Lung (tissue), 12 donors: ENCODE data around the gene C12orf75. TPM values are rescaled to one million over a fixed set of nuclear protein-coding genes. Genes with fewer than 3 reads are reported as not detected.

Experiments
- ATAC-seq: fragments of 200-7000 bp; cut with Tn5 transposase; one replicate; pipeline ENCODE4 v1.9.1; 2020; ENCODE audit warnings: moderate number of reproducible peaks; ENCODE audit not compliant: insufficient read depth, low FRiP score
- DNase-seq, 3 donors: peaks; one replicate each; pipeline ENCODE4 v3.0.0-alpha.2; 2013 to 2017
- H3K27ac ChIP-seq, 2 donors: one replicate each; pipeline ENCODE4 v1.5.1; 2013; ENCODE audit warnings: mild to moderate bottlenecking in 2 of 2, moderate library complexity in 2 of 2, control low read depth in 1 of 2, inconsistent platforms in 1 of 2, low read depth in 1 of 2, low read length in 1 of 2
- H3K27me3 ChIP-seq, 3 donors: one replicate each; pipeline ENCODE4 v1.5.1; 2013; ENCODE audit warnings: low read length in 2 of 3; ENCODE audit not compliant: control insufficient read depth in 3 of 3, insufficient read depth in 3 of 3
- H3K36me3 ChIP-seq, 4 donors: one replicate each; pipeline ENCODE4 v1.5.1; 2013; ENCODE audit warnings: low read length in 4 of 4, mild to moderate bottlenecking in 1 of 4, moderate library complexity in 1 of 4; ENCODE audit not compliant: control insufficient read depth in 4 of 4, insufficient read depth in 4 of 4
- H3K4me1 ChIP-seq, 5 donors: one replicate each; pipeline ENCODE4 v1.5.1; 2013; ENCODE audit warnings: low read length in 5 of 5, mild to moderate bottlenecking in 2 of 5, moderate library complexity in 1 of 5; ENCODE audit not compliant: control insufficient read depth in 5 of 5, insufficient read depth in 5 of 5
- H3K4me3 ChIP-seq: one replicate; pipeline ENCODE4 v1.5.1; 2013; ENCODE audit warnings: mild to moderate bottlenecking, control low read depth, moderate library complexity
- H3K9ac ChIP-seq, 2 donors: one replicate each; pipeline ENCODE4 v1.5.1; 2013; ENCODE audit warnings: low read length in 2 of 2, control low read depth in 1 of 2; ENCODE audit not compliant: insufficient read depth in 1 of 2
- H3K9me3 ChIP-seq, 4 donors: one replicate each; pipeline ENCODE4 v1.5.1; 2013; ENCODE audit warnings: low read length in 3 of 4, mild to moderate bottlenecking in 1 of 4, moderate library complexity in 1 of 4; ENCODE audit not compliant: control insufficient read depth in 4 of 4, insufficient read depth in 3 of 4
- CTCF ChIP-seq: IDR thresholded peaks from 2 replicates; pipeline ENCODE4 v1.5.1; 2012; ENCODE audit warnings: mild to moderate bottlenecking; ENCODE audit errors: control extremely low read depth, extremely low read depth
- WGBS, 2 donors: extraction: QIAGEN DNeasy Blood & Tissue Kit; methylation state at CpG; one replicate each; pipeline ENCODE4 v1.1.7; 2013; 5-methylcytosine and 5-hydroxymethylcytosine counted together
- polyA plus RNA-seq, 2 donors: library from polyadenylated mRNA; stranded (reverse); fragments of 200-250 nt; gene quantifications; one replicate each; pipeline ENCODE4 v1.2.1, GENCODE V29; 2013
- total RNA-seq, 2 donors: library from RNA; depleted of rRNA in 1 of 2; stranded (reverse); fragments of >200 nt in 1 of 2; gene quantifications; one replicate each; pipeline ENCODE4 v1.2.1, GENCODE V29; 2014 to 2021
- donor health status: control.
- donor health status: control.
- donor health status: Bipolar disorder and iron deficiency.
- donor health status: healthy.
- donor health status: DM: yes; HTN: yes; CAD: no.

Gene C12orf75
- total and polyA plus RNA-seq, 4 donors: 7.0 to 26.7 (median 17.2) TPM

DNA sequence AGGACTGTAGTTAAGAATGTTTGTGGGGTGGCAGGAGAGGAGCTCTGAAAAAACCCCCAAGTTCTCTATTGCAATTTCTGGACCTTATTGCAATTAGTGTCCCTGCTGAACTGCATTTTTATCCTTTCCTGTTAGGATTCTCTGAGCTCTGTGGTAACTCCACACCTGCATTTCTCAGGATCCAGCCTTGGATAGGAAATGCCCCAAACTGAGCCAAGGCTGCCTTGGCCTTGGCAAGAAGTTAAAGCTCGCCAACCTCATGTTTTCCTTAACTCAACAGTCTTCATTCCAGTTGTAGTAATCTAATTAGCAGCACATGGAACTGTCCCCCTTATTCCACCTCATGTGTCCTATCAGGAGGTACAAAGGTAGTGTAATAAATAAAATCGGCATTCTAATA is 66.5 kb downstream of the C12orf75 start:
- WGBS, 2 donors: 96 to 97% methylated on average over 2 of the region's 2 CpGs
- no peaks in the 10 kb centered on the region for H3K36me3 ChIP-seq
- ATAC-seq (no peak), DNase-seq (no peak)
- no peak overlapping the region for H3K9ac ChIP-seq
- H3K27me3 ChIP-seq: no peaks in the 10 kb centered on the region
- no peak for TF ChIP-seq CTCF
- H3K4me1 ChIP-seq: peaks cover 0 to 7% (median 0%) of the 10 kb centered on the region in 5 donors
- no peak overlapping the region for H3K27ac ChIP-seq
- H3K9me3 ChIP-seq: no peaks in the 10 kb centered on the region
- no peak overlapping the region for H3K4me3 ChIP-seq

DNA sequence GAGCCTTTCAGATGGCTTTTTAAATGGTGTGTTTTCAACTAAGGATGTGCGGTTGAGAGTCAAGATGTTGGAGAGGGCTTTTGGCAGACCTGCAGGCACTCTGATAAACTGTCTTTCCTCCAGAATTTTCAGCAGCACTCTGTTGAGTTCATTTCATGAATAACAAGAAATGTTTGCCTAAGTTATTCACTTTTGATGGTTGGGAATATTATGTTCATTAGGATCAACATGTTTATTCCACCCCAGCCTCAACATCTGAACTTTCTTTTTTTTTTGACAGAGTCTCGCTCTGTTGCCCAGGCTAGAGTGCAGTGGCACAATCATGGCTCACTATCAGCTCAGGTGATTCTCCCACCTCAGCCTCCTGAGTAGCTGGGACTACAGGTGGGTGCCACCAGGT is 68.4 kb downstream of the C12orf75 start:
- WGBS, 2 donors: 89 to 97% methylated on average over 2 of the region's 2 CpGs
- Histone ChIP-seq H3K9me3 (no peaks in the 10 kb centered on the region), H3K4me3 (no peak overlapping the region), H3K9ac (no peak overlapping the region), H3K27ac (no peak overlapping the region), H3K27me3 (no peaks in the 10 kb centered on the region), H3K36me3 (no peaks in the 10 kb centered on the region), H3K4me1 (peaks cover 0 to under 1% (median 0%) of the 10 kb centered on the region in 5 donors)
- ATAC-seq (no peak), DNase-seq (no peak)
- TF ChIP-seq CTCF: no peak

- Histone ChIP-seq H3K27me3 (no peaks in the 10 kb centered on the region), H3K36me3 (no peaks in the 10 kb centered on the region), H3K9me3 (no peaks in the 10 kb centered on the region), H3K4me3 (no peak overlapping the region), H3K27ac (no peak overlapping the region), H3K9ac (no peak overlapping the region), H3K4me1 (no peaks in the 10 kb centered on the region)
- ATAC-seq (no peak), DNase-seq (no peak)
- 89 to 94% methylated on average over 7 of the region's 7 CpGs for WGBS, 2 donors
- TF ChIP-seq CTCF: no peak
Measured at GRCh38 chr12:105399428-105400081, 69.1 kb downstream of the C12orf75 start.

- Histone ChIP-seq H3K9ac (no peak overlapping the region), H3K27ac (no peak overlapping the region), H3K27me3 (no peaks in the 10 kb centered on the region), H3K36me3 (no peaks in the 10 kb centered on the region), H3K9me3 (no peaks in the 10 kb centered on the region), H3K4me3 (no peak overlapping the region), H3K4me1 (no peaks in the 10 kb centered on the region)
- TF ChIP-seq CTCF: no peak
- 96 to 98% methylated on average over 4 of the region's 4 CpGs for WGBS, 2 donors
- DNase-seq (no peak), ATAC-seq (no peak)
Measured at GRCh38 chr12:105400227-105400626, 69.7 kb downstream of the C12orf75 start.
